Measurements from ENCODE around the gene TNFAIP8L1.

DNA sequence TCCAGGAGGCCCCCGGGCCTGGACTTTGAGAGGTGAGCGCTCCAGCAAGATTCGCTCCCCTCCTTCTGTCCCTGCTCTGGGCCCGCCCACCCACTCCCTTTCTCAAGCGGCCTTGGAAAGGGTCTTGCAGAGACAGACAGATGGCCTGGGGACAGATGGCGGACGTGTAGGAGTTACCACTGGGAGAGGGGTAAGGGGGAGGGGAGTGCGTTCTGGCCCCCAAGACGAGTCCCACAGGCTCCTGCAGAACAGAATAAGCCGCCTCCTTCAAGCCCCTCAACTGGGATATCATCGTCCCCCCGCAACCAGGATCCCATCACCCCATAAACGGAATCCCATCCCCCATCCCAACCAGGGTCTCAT, 3.6 kb upstream of the TNFAIP8L1 start:
- TF ChIP-seq EZH2 (IDR thresholded peaks at IDR 0.05; ENCODE audit: insufficient read depth, low read length), result no peak
- TF ChIP-seq, protein P1, sequence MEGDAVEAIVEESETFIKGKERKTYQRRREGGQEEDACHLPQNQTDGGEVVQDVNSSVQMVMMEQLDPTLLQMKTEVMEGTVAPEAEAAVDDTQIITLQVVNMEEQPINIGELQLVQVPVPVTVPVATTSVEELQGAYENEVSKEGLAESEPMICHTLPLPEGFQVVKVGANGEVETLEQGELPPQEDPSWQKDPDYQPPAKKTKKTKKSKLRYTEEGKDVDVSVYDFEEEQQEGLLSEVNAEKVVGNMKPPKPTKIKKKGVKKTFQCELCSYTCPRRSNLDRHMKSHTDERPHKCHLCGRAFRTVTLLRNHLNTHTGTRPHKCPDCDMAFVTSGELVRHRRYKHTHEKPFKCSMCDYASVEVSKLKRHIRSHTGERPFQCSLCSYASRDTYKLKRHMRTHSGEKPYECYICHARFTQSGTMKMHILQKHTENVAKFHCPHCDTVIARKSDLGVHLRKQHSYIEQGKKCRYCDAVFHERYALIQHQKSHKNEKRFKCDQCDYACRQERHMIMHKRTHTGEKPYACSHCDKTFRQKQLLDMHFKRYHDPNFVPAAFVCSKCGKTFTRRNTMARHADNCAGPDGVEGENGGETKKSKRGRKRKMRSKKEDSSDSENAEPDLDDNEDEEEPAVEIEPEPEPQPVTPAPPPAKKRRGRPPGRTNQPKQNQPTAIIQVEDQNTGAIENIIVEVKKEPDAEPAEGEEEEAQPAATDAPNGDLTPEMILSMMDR (IDR thresholded peaks at IDR 0.05; ENCODE audit: insufficient read depth, low read depth, low read length), result no peak

Measured in astrocyte (in vitro differentiated cells and primary cell).